IMR-90 (cell line): ENCODE results near the gene KANSL3. TPM values are rescaled to one million over a fixed set of nuclear protein-coding genes. Genes with fewer than 3 reads are reported as not detected.

Experiments used
- ATAC-seq: fragments of 200-7000 bp; cut with Tn5 transposase; 2 replicates; pipeline ENCODE4 v1.9.1; 2020; ENCODE audit warnings: low read depth, mild to moderate bottlenecking, moderate library complexity
- BruUV-seq: library from RNA; stranded (reverse); fragments of 400-500 nt; replicated peaks from 2 replicates; lab custom pipeline; 2021; lab: Mats Ljungman, UMichigan
- CTCF ChIA-PET: fragments of 300-600 bp; formaldehyde crosslinking; extraction: SDS; loops from one replicate; lab custom pipeline; 2021; ENCODE audit warnings: antibody characterized with exemption; lab: Yijun Ruan, JAX
- POLR2A ChIA-PET: fragments of 300-600 bp; sonication (Branson Sonifier 250); formaldehyde crosslinking; loops from one replicate; lab custom pipeline; 2022; ENCODE audit warnings: antibody characterized with exemption; ENCODE audit not compliant: unreplicated experiment; lab: Charles Lee
- DNase-seq: peaks from one replicate; pipeline ENCODE4 v3.0.0; 2013
- H2AFZ ChIP-seq: replicated peaks from 2 replicates; pipeline ENCODE3; 2013; ENCODE audit warnings: low read length, mild to moderate bottlenecking; ENCODE audit not compliant: poor library complexity
- H2AK5ac ChIP-seq: 2 replicates; pipeline ENCODE4 v1.6.1; 2013; ENCODE audit warnings: low read depth, low read length, inconsistent platforms
- H2AK9ac ChIP-seq: replicated peaks from 2 replicates; pipeline ENCODE3; 2013; ENCODE audit warnings: mild to moderate bottlenecking, low read depth, low read length, moderate library complexity; ENCODE audit not compliant: poor library complexity
- H2BK120ac ChIP-seq: 2 replicates; pipeline ENCODE4 v1.6.1; 2013; ENCODE audit warnings: low read depth, low read length, inconsistent platforms
- H2BK15ac ChIP-seq: 3 replicates; pipeline ENCODE4 v1.6.1; 2013; ENCODE audit warnings: low read depth, low read length, inconsistent platforms
- H2BK20ac ChIP-seq: 2 replicates; pipeline ENCODE4 v1.6.1; 2013; ENCODE audit warnings: low read depth, mild to moderate bottlenecking, inconsistent platforms, low read length, moderate library complexity
- H2BK5ac ChIP-seq: 2 replicates; pipeline ENCODE4 v1.6.1; 2013; ENCODE audit warnings: mild to moderate bottlenecking, low read depth, low read length, inconsistent platforms; ENCODE audit not compliant: poor library complexity, severe bottlenecking
- H3K14ac ChIP-seq: replicated peaks from 2 replicates; pipeline ENCODE4 v1.6.1; 2013; ENCODE audit warnings: low read depth, low read length, inconsistent platforms
- H3K18ac ChIP-seq: 2 replicates; pipeline ENCODE4 v1.6.1; 2013; ENCODE audit warnings: low read depth, low read length, control low read depth
- H3K23ac ChIP-seq: 2 replicates; pipeline ENCODE4 v1.6.1; 2013; ENCODE audit warnings: low read depth, low read length, inconsistent platforms
- H3K27ac ChIP-seq: 2 replicates; pipeline ENCODE4 v1.5.1; 2013; ENCODE audit warnings: mild to moderate bottlenecking, control low read depth, low read length; ENCODE audit not compliant: insufficient read depth
- H3K27me3 ChIP-seq: 2 replicates; pipeline ENCODE4 v1.6.1; 2013; ENCODE audit warnings: low read length; ENCODE audit not compliant: control insufficient read depth, insufficient read depth
- H3K36me3 ChIP-seq: 2 replicates; pipeline ENCODE4 v1.6.1; 2013; ENCODE audit warnings: low read length, mixed read lengths; ENCODE audit not compliant: control insufficient read depth, insufficient read depth
- H3K4ac ChIP-seq: 2 replicates; pipeline ENCODE4 v1.6.1; 2013; ENCODE audit warnings: low read depth, low read length, inconsistent platforms
- H3K4me1 ChIP-seq: 2 replicates; pipeline ENCODE4 v1.6.1; 2013; ENCODE audit warnings: low read length, mixed read lengths; ENCODE audit not compliant: control insufficient read depth, insufficient read depth
- H3K4me2 ChIP-seq: 2 replicates; pipeline ENCODE4 v1.6.1; 2013; ENCODE audit warnings: low read depth, mild to moderate bottlenecking, control low read depth, low read length, moderate library complexity
- H3K4me3 ChIP-seq: 2 replicates; pipeline ENCODE4 v1.5.1; 2013; ENCODE audit warnings: low read depth, mild to moderate bottlenecking, control low read depth, low read length, moderate library complexity; ENCODE audit not compliant: insufficient read depth
- H3K56ac ChIP-seq: 2 replicates; pipeline ENCODE4 v1.6.1; 2013; ENCODE audit warnings: low read length, inconsistent platforms; ENCODE audit not compliant: insufficient read depth; ENCODE audit errors: extremely low read depth
- H3K79me1 ChIP-seq, 2 experiments: 2 replicates each; pipeline ENCODE4 v1.6.1; 2013; ENCODE audit warnings: low read length in 2 of 2, inconsistent platforms in 1 of 2, low read depth in 1 of 2
- H3K9ac ChIP-seq: 2 replicates; pipeline ENCODE4 v1.6.1; 2013; ENCODE audit warnings: low read depth, low read length, control low read depth
- H3K9me1 ChIP-seq: 2 replicates; pipeline ENCODE4 v1.6.1; 2013; ENCODE audit warnings: low read length, inconsistent platforms; ENCODE audit not compliant: insufficient read depth
- H3K9me3 ChIP-seq: 2 replicates; pipeline ENCODE4 v1.6.1; 2013; ENCODE audit warnings: low read length; ENCODE audit not compliant: control insufficient read depth, insufficient read depth
- H4K20me1 ChIP-seq: 2 replicates; pipeline ENCODE4 v1.6.1; 2013; ENCODE audit warnings: low read length, inconsistent platforms; ENCODE audit not compliant: insufficient read depth
- H4K5ac ChIP-seq: 2 replicates; pipeline ENCODE4 v1.6.1; 2013; ENCODE audit warnings: mild to moderate bottlenecking, low read depth, low read length, control low read depth
- H4K8ac ChIP-seq, 2 experiments: 2 replicates each; pipeline ENCODE4 v1.6.1; 2013; ENCODE audit warnings: low read depth in 2 of 2, low read length in 2 of 2, control low read depth in 1 of 2, inconsistent platforms in 1 of 2
- H4K91ac ChIP-seq: 2 replicates; pipeline ENCODE4 v1.6.1; 2013; ENCODE audit warnings: low read depth, low read length, inconsistent platforms; ENCODE audit not compliant: insufficient read depth
- BHLHE40 ChIP-seq: fragments of 150-350 bp; IDR thresholded peaks from 2 replicates; pipeline ENCODE4 v1.6.1; 2016; ENCODE audit warnings: mild to moderate bottlenecking, low read depth, low read length
- CHD1 ChIP-seq: IDR thresholded peaks from 2 replicates; pipeline ENCODE4 v1.6.1; 2012; ENCODE audit warnings: low read depth, low read length, improper control_type of control experiment
- NFE2L2 ChIP-seq: fragments of 150-350 bp; IDR thresholded peaks from 2 replicates; pipeline ENCODE4 v1.6.1; 2016; ENCODE audit warnings: low read depth, mild to moderate bottlenecking, low read length
- RCOR1 ChIP-seq: IDR thresholded peaks from 2 replicates; pipeline ENCODE4 v1.6.1; 2012; ENCODE audit warnings: mild to moderate bottlenecking, low read length, improper control_type of control experiment; ENCODE audit not compliant: insufficient replicate concordance
- SMC3 ChIP-seq: fragments of 150-350 bp; IDR thresholded peaks from 2 replicates; pipeline ENCODE4 v1.6.1; 2016; ENCODE audit warnings: low read depth, mild to moderate bottlenecking, antibody characterized with exemption, low read length, moderate library complexity
- USF2 ChIP-seq: fragments of 150-350 bp; IDR thresholded peaks from 2 replicates; pipeline ENCODE4 v1.6.1; 2017; ENCODE audit warnings: mild to moderate bottlenecking, antibody characterized with exemption, low read length, low read depth
- WGBS, 2 experiments: methylation state at CpG; one replicate each; pipeline versions ENCODE4 v1.1.5 to v1.1.7; 2013; ENCODE audit warnings: missing lambda C conversion rate in 2 of 2; ENCODE audit not compliant: insufficient read length in 1 of 2; ENCODE audit errors: extremely low coverage in 2 of 2; 5-methylcytosine and 5-hydroxymethylcytosine counted together
- dilution Hi-C: fragments of 300-500 bp; cut with HindIII; formaldehyde crosslinking; loops from one replicate; pipeline ENCODE4 v1.14.3; 2018; ENCODE audit warnings: low sequenced_read_pairs; ENCODE audit not compliant: unreplicated experiment
- in situ Hi-C: fragments of 300-500 bp; cut with MboI; formaldehyde crosslinking; loops from 3 replicates; pipeline ENCODE4 v1.14.3; 2019; ENCODE audit warnings: low sequenced_read_pairs, inconsistent platforms, mixed read lengths
- intact Hi-C: fragments of 100-400 bp; cut with micrococcal nuclease; formaldehyde crosslinking; loops from 2 replicates; pipeline ENCODE4 v1.10.0; 2022
- polyA plus RNA-seq, 3 experiments: library from polyadenylated mRNA; depleted of rRNA; stranded (reverse); fragments of >200 nt; gene quantifications; 2 replicates each; pipeline ENCODE4 v1.2.3, GENCODE V29; 2012; ENCODE audit warnings: low replicate concordance in 1 of 3
- total RNA-seq: library from RNA; depleted of rRNA; stranded (reverse); fragments of >200 nt; gene quantifications from 2 replicates; pipeline ENCODE4 v1.2.3, GENCODE V29; 2012

The KANSL3 gene
- total and polyA plus RNA-seq, 2 of the 4 experiments (the other 2 are of a cell fraction): 22.2 to 26.3 TPM

GRCh38 chr2:96608469-96609455 lies 29.4 kb downstream of the KANSL3 start:
- H3K18ac ChIP-seq: no peak overlapping the region
- no peak overlapping the region for H3K4ac ChIP-seq
- CTCF ChIA-PET: no interaction called here
- no peak overlapping the region for H2AK5ac ChIP-seq
- H4K20me1 ChIP-seq: peaks cover 14% of the 10 kb centered on the region; the same call in 1 of the 2 replicates
- no peak overlapping the region for H2BK20ac ChIP-seq
- no peaks in the 10 kb centered on the region for H3K27me3 ChIP-seq
- dilution Hi-C loops (no loop called here), intact Hi-C loops (no loop called here), in situ Hi-C loops (loop anchor here (25.0 kb wide), 1 partner anchor 354 kb away; no protein-coding TSS in a partner anchor)
- H3K9ac ChIP-seq: no peak overlapping the region
- peak overlapping the region; percentile 36 for H2BK5ac ChIP-seq
- no peak overlapping the region for H2BK120ac ChIP-seq
- no peak overlapping the region for H4K5ac ChIP-seq
- peak; percentile 80 for DNase-seq
- peaks cover 13 to 44% of the 10 kb centered on the region in 2 experiments; a peak in 3 of 4 replicates for H3K79me1 ChIP-seq
- no peaks in the 10 kb centered on the region for H3K9me3 ChIP-seq
- no peak overlapping the region for H3K56ac ChIP-seq
- H2BK15ac ChIP-seq: no peak overlapping the region
- H3K36me3 ChIP-seq: peaks cover 75% of the 10 kb centered on the region
- H4K91ac ChIP-seq: peak overlapping the region; percentile 16; the same call in 1 of the 2 replicates
- H2AK9ac ChIP-seq: peak overlapping the region; percentile 73
- no peak for TF ChIP-seq CHD1
- peak; percentile 17; the same call in 1 of the 2 replicates for TF ChIP-seq BHLHE40
- no peak for TF ChIP-seq RCOR1
- TF ChIP-seq SMC3: no peak
- no peak for TF ChIP-seq USF2
- peak; percentile 74 for TF ChIP-seq NFE2L2
- WGBS, 2 experiments: 95% methylated on average over 4 of the region's 13 CpGs; no CpG with 5 or more reads in 1 of the 2 experiments
- no peak overlapping the region; a peak in 1 of 4 replicates for H4K8ac ChIP-seq
- no peak overlapping the region for H3K23ac ChIP-seq
- no peak overlapping the region for H3K27ac ChIP-seq
- POLR2A ChIA-PET: no interaction called here
- no TSS peak for BruUV-seq
- H2AFZ ChIP-seq: no peak overlapping the region
- peaks cover 21% of the 10 kb centered on the region for H3K9me1 ChIP-seq
- no peak overlapping the region for H3K4me3 ChIP-seq
- peak; percentile 69 for ATAC-seq
- peaks cover 11% of the 10 kb centered on the region for H3K4me1 ChIP-seq
- H3K4me2 ChIP-seq: no peak overlapping the region
- H3K14ac ChIP-seq: peak overlapping the region; percentile 16
